NCI-H2107 treated with DMSO at 0.1 percent for 48 hours (cell line): ENCODE measurements around the gene TTBK2.
"Not testable (repeated sequence)": the region's sequence is repeated elsewhere in the genome, so short reads cannot be mapped to it uniquely, and the experiment has no call there.

Experiments used
- DNase-seq: peaks from one replicate; lab custom pipeline; 2025; ENCODE audit not compliant: unreplicated experiment; lab: John Stamatoyannopoulos, UW

Gene TTBK2

DNA sequence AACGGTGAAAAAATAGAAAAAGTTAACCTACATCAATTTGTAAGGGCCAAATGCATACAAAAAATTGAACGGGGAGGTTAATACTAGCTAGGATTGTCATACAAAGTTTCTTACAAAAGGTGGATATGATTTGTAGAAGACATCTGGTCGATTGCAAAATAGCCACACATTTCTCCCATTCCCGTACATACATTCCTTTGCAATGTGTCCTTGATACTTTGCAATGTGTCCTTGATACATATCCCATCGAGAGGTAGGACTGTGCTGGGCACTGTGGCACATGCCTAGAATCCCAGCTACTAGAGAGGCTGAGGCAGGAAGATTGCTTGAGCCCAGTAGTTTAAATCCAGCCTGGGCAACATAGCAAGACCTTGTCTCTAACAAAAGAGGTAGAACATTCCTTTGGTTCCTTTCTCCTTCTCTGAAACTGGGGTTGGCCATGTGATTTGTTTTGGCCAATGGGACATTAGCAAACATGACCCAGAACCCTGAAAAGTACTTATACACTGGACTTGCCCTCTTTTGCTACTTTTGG lies 9.5 kb downstream of the TTBK2 start:
- DNase-seq = no peak

DNA sequence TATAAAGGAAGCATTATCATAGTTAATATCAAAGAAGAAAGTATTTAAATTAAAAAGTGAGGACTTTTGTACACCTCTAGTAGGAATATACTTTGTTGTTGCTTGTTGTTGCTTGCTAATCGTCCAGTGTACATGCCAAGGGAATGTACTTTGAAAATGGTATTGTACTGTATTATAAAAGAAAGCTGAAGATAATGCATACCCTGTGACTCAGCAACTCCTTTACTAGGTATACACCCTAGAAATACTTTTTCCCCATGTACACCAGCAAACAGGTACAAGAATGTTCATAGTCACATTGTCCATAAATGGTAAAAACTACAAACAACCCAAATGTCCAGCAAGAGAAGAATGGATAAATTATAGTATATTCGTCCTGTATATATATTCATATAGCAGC lies 12.0 kb downstream of the TTBK2 start:
- DNase-seq = no peak

DNA sequence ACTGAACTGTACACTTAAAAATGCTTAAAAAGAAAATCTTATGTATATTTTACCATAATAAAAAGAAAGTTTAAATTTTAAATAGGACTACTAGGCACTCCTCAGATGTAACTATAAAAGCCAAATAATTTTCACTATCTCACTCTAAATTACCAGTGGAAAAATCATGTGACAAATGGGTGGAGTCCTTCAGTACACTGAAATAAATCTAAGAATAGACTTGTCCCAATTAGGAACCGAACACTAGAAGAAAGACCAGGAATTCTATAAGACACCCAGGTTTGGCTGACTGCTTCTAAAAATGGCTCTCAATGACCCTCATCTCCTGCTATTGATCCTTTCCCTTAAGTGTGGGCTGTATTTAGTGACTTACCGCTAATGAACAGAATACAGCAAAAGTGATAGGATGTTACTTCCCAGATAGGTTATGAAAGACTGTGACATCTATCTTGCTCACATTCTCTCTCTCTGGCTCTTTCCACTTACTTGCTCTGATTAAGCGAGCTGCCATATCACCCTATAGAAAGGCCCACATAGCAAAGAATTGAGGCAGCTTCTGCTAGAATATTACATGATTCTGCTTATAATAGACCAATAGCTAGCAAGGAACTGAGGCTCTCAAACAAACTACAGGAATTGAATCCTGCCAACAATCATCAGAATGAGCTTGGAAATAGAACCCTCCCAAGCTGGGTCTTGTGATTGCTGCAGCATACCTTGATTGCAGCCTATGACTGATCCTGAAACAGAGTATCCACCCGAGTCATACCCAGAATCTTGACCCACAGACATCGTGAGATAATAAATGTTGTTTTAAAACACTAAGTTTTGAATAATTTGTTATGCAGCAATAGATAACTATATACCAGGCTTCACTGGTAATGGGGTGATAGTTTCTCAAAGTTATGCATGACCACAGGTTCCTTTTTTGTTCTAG lies 16.9 kb downstream of the TTBK2 start:
- DNase-seq = no peak

DNA sequence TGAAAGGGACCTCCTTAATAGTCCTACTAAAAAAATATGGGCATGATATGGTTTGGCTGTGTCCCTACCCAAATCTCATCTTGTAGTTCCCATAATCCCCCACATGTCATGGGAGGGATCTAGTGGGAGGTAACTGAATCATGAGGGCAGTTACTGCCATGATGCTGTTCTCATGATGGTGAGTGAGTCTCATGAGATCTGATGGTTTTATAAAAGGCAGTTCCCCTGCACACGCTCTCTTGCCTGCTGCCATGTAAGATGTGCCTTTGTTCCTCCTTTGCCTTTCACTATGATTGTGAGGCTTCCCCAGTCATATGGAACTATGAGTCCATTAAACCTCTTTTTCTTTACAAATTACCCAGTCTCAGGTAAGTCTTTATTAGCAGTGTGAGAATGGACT lies 26.7 kb downstream of the TTBK2 start:
- not testable (repeated sequence) for DNase-seq

DNA sequence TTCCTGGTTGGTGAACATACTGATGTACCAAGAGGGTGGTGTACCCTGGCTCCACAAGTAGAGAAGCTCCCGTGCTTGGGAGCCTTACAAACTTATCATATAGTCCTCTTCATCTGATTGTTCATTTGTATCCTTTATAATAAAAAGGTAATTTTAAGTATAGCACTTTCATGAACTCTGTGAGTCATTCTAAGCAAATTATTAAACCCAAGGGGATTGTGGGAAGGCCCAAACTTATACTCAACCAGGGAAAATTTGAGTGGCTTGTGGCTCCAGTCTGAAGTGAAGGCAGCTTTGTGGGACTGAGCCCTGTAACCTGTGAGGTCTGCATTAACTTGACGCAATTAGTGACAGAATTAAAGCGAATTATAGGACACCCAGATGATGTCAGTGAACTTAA lies 29.0 kb downstream of the TTBK2 start:
- DNase-seq = no peak

DNA sequence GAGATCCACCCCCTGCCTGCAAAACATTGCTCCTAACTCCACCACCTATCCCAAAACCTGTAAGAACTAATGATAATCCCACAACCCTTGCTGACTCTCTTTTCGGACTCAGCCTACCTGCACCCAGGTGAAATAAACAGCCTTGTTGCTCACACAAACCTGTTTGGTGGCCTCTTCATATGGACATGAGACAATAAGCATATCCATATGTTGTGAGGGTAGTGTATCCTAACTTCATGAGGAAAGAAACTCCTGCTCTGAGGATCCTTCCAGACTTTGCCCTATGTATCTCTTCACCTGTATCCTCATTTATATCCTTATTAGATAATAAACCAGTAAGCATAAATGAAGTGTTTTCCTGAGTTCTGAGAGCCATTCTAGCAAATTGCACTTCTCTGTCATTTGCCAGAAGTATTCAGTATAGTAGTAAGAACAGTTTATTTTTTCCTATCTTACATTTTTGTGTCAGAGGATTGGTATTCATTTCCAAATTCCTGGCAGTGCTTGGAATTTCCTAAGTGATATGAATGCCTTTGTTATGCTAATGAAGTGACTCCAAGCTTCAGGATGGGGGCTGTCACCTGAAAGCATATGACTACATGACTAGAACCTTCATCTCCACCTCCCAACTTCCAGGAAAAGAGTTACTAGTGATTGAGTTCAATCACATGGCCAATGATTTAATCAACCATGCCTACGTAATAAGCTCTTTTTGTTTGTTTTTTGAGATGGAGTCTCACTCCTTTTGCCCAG lies 30.2 kb downstream of the TTBK2 start:
- DNase-seq = no peak

DNA sequence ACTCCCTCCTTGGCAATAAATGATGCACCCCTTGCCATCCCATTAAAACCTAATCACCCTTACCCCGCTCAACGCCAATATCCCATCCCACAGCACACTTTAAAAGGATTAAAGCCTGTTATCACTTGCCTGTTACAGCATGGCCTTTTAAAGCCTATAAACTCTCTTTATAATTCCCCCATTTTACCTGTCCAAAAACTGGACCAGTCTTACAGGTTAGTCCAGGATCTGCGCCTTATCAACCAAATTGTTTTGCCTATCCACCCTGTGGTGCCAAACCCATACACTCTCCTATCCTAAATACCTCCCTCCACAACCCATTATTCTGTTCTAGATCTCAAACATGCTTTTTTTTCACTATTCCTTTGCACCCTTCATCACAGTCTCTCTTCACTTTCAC lies 33.2 kb downstream of the TTBK2 start:
- DNase-seq = not testable (repeated sequence)

DNA sequence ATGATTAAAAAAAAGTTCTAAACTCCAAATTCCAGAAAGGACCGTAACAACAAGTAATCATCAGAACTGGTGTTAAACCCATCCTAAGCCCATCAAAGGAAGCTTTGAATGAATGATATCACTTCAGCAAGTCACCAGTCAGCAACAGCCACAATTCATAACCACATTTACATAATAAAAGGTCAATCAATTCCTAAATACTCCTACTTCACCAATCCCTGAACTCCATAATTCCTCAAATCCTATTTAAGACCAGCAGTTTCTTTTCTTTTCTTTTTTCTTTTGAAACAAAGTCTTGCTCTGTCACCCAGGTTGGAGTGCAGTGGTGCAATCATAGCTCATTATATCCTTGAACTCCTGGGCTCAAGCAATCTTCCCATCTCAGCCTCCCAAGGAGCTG lies 40.5 kb downstream of the TTBK2 start:
- no peak for DNase-seq

DNA sequence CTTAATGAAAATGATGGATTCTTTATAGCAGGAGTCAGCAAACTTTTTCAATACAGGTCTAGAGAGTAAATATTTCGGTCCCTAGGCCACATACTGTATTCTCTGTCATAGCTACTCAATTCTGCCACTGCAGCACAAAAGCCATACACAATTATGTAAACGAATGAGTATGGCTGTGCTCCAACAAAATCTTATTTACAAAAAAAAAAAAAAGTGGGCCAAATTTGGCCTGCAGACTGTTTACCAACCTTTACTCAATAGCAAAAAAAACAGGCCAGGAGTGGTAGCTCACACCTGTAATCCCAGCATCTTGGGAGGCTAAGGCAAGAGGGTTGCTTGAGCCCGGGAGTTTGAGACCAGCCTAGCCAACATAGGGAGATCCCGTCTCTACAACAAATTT lies 41.1 kb downstream of the TTBK2 start:
- no peak for DNase-seq

DNA sequence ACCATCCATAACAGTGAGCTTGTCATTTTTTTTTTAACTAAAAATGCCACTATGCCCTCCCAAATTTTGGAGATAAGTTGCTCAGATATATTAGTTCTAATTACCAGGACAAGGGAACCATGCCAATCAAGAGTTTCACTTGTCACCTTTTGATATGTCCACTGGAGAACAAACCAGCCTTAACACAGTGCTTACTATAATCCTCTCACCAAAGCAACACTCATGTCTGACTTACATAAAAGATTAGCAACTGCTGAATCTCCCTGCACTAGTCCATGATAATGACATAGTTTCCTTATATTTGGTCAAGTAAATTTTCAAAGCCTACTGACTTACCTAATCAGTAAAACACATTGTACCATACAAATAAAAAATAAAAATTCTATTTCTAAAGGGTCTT lies 44.4 kb downstream of the TTBK2 start:
- no peak for DNase-seq

DNA sequence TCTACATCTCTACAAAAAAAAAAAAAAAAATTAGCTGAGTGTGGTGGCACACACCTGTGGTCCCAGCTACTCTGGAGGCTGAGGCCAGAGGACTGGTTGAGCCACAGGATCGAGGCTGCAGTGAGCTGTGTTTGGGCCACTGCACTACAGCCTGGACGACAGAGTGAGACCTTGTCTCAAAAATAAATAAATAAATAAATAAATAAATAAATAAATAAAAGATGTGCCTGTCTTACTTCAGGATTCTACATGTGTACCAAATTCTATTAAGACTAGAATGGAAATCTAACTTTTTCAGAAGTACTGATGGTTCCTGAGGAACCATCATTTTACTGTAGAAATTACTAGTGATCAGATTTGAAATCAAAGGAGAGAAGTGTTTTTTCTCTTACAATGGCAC lies 51.9 kb downstream of the TTBK2 start:
- no peak for DNase-seq

DNA sequence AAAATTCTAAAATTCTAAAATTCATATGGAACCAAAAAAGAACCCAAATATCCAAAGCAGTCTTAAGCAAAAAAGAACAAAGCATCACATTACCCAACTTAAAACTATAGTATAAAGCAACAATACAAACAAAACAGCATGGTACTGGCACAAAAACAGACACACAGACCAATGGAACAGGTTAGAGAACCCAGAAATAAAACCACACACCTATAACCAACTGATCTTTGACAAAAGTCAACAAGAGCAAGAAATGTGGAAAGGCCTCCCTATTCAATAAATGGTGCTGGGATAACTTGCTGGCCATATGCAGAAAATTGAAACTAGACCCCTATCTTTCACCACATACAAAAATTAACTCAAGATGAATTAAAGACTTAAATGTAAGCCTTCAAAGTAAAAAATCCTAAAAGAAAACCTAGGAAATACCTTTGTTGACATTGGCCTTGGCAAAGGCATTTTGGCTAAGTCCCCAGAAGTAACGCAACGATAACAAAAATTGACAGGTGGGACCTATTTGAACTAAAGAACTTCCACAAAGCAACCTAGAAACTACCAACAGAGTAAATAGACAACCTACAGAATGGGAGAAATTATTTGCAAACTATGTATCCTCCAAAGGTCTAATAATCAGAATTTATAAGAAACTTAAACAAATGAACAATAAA lies 56.9 kb downstream of the TTBK2 start:
- no peak for DNase-seq

DNA sequence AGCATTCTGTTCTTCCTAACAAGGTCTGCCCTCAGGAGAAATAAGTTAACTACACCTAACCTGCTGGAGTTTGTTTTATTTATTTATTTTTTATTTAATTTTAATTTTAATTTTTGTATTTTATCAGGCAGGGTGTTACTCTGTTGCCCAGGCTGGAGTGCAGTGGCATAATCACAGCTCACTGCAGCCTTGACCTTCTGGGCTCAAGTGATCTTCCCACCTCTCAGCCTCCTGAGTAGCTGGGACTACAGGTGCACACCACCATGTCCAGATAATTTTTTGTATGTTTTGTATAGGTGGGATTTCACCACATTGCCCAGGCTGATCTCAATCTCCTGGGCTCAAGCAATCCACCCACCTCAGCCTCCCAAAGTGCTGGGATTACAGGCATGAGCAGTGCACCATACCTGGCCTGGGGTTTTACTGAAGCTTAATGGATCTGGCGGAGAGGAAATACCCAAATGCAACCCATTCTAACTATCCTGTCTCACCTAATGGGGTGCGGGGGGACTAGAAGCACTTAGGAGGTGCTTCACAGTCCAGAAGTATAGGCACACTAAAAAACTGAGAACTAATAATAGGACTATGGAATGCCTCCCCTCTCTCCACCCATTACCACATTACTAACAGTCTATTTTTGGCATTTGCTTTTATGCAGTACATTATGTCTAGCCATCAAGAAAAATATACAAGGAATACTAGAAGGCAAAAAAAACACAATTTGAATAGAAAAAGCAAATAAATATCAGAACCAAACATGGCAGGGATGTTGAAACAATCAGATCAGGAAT lies 61.4 kb downstream of the TTBK2 start:
- no peak for DNase-seq

DNA sequence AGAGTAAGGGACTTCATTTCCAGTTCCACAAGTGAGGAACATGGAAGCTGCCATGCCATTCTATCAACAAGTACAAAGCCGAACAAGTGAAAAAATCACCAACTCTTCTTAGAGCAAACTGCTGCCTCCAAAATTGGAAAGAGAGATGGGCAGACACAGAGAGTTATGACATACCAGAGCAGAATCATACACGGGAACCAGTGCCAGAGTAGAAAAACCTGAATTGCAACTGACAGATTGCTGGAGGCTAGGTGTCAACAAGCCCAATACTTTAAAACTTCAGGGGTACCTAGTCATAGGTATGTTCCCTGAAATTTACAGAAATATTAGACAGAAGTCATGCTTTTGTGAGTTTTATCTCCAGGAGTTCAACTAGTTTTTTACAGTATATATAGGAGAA lies 62.0 kb downstream of the TTBK2 start:
- no peak for DNase-seq

DNA sequence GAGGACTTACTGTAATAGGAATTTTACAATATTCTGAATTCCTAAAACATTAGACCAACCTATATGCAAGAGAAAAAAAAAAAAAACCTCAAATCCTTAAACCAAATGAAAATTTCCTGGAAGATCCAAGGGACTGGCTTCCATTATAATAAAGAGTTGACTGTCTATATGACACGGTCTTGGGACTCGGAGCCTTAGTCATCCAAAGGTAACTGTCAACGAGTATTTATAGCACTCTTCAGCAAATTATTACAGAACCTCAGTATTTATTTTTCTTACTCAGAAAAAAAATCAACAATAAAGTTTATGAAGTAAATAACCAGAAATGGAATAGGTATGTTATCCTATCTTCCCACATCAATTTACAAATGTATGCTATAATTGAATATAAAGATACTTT lies 66.0 kb downstream of the TTBK2 start:
- DNase-seq = no peak

DNA sequence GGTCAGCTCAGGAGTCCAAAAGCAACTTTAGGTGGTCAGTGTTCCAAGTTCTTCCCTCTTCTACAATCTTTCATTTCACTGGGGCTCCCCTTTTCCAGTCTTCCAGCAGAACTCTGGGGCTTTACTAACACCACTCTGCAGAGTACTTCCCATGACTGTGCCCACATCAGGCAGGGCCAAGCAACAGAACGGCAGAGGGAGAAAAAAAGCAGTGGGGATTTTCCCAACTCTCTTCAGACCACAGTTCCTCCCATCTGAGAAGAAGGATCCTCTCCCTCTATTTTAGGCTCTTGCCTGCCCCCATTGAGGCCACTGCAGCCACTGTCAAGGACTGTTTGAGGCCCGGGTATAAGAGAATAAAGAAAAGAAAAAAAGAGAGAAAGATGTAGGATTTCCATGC lies 70.7 kb downstream of the TTBK2 start:
- DNase-seq = no peak

DNA sequence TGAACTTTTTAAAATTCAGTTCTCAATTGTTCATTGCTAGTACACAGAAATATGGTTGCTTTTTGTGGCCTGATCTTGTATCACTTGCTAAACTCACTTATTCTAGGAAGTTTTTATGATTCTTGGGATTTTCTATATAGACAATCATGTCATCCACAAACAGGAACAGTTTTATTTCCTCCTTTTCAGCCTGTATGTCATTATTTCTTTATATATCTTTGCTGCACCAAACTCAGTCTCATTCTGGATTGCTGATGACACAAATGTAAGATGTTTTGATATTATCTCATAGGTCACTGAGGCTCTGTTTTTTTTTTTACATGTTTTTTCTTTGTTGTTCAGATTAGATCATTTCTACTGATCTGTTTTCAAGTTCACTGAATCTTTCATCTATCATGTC lies 71.7 kb downstream of the TTBK2 start:
- DNase-seq = no peak

DNA sequence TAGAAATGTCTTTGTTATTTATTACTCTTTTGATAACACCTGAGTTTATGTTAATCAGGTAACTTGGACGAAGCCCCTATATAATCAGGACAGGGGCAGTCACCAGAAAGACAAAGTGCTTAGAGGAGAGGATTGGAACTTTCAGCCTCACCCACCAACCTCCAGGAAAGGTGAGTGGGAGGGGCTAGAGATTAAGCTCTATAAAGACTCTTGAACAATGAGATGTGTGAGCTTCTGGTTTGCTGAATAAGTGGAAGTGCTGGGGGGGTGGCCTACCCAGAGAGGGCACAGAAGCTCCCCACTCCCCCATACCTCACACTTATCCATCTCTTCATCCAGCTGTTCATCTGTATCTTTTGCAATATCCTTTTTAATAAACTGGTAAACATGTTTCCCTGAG lies 73.9 kb downstream of the TTBK2 start:
- DNase-seq = no peak

DNA sequence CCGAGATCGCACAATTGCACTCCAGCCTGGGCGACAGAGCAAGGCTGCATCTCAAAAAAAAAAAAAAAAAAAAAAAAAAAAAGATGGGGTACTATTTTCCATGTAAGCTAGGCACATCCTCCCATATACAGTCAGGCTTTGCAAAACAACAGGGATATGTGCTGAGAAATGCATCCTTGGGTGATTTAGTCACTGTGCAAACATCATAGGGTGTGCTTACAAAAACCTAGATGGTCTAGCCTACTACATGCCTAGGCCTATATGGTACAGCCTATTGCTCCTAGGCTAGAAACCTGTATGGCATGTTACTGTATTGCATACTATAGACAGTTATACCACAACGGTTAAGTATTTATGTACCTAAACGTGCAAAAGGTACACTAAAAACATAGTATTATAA lies 75.0 kb downstream of the TTBK2 start:
- no peak for DNase-seq

DNA sequence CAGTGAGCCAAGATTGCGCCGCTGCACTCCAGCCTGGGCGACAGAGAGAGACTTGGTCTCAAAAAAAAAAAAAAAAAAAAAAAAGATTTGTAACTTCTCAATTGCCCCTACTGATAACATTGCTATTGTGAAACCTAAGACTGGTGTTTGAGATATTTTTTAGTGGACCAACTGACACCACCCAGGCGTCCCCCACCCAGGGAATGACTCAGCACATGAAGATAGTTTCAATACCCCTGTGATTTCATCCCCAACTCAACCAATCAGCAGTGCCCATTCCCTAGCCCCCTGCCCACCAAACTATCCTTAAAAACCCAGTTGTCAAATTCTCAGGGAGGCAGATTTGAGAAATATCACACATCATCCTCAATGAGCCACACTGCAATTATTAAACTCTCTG lies 76.9 kb downstream of the TTBK2 start:
- no peak for DNase-seq

DNA sequence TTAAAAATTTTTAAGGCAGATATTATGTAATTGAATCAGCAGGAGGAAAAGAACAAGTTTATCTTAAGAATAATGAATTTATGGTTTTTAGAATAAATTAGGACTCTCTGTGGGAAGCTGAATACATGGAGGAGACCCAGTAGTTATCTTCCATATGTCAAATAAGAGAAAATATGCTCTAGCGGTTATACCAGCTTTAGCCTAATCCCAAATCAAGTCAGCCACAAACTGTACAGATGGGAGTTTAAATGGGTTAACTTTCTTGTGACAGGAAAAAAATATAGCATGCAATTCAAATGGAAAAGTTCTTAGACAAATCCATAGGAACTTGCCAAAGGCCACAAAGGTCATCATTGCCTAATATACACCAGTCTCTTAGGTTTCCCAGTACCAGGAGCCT lies 84.3 kb downstream of the TTBK2 start:
- DNase-seq = no peak
